ENCODE results near the gene CRACR2B.

DNA sequence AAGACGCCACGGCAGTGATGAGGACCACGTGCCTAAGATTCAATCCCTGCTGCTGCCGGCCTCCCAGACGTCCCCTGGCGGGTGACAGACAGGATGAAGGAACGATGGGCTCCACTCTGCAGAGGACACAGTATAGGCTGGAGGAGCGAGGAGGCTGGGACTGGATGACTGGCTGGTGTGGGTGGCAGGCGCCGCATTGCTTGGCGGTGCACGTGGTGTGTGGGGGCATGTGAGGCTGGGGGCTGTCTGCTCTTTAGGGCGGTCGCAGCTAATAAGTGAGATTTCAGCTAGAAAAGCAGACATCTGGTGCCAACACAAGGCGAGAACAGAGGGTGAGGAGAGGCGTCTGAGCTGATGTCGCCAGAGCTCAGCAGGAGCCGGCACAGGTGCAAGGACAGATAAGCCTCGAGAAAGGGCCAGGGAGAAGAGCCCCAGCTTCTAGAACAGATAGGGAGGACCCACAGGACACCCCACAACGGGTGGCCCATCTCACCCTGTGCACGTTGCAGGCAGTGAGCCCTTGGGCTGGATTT is 48.1 kb downstream of the CRACR2B start:
- TF ChIP-seq, protein P1, sequence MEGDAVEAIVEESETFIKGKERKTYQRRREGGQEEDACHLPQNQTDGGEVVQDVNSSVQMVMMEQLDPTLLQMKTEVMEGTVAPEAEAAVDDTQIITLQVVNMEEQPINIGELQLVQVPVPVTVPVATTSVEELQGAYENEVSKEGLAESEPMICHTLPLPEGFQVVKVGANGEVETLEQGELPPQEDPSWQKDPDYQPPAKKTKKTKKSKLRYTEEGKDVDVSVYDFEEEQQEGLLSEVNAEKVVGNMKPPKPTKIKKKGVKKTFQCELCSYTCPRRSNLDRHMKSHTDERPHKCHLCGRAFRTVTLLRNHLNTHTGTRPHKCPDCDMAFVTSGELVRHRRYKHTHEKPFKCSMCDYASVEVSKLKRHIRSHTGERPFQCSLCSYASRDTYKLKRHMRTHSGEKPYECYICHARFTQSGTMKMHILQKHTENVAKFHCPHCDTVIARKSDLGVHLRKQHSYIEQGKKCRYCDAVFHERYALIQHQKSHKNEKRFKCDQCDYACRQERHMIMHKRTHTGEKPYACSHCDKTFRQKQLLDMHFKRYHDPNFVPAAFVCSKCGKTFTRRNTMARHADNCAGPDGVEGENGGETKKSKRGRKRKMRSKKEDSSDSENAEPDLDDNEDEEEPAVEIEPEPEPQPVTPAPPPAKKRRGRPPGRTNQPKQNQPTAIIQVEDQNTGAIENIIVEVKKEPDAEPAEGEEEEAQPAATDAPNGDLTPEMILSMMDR (IDR thresholded peaks at IDR 0.05; ENCODE audit: insufficient read depth, low read length, poor library complexity, severe bottlenecking), result no peak
- no peak for TF ChIP-seq EZH2phosphoT487 (conservative IDR thresholded peaks at IDR 0.05; ENCODE audit: low read length)
